NCI-H128 (cell line): ENCODE results near the gene PRKCE.
"Not testable (repeated sequence)": the region's sequence is repeated elsewhere in the genome, so short reads cannot be mapped to it uniquely, and the experiment has no call there.

ENCODE experiments used
- DNase-seq: peaks from one replicate; lab custom pipeline; 2025; ENCODE audit not compliant: unreplicated experiment; lab: John Stamatoyannopoulos, UW

Gene PRKCE

DNA sequence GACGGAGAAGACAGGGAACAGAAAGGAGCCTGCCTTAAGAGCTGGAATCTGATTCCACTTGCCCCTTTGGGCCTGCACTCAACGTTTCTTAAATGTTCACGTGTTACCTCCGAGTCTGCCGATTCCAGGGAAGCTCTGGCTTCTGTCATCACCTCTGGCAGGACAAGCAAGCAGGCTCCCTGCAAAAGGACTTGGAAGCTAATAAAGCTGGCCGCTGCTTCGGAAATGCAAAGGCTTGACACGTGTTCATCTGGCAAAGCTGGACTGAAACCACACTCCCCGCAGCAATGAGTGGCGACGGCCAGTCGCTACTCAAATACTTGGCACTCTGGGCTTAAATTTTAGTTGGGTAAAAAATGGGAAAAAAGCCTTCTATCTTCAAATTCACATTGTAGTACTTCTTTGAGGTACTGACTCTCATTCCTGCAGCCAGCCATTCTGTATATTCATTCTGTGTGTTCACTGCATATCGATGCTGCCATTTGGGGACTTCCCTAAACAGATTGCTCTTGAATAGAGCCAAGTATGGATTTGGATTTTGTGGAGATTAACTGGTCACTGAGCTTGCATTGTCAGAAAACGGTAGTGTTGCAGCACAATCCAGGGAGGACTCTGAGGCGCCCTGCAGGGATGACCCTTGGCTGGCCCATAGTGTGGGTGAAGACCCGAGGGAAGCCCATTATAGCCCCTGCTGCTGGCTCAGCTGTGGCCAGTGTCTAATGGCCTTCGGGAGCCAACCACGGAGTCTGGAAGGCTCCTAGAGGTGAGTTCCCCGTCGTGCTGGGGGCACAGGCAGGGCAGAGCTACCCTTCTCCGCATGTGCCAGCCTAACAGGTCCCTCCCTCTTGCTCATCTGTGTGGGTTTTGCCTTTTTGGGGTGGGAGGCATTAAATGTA, 231.5 kb downstream of the PRKCE start:
- no peak for DNase-seq

DNA sequence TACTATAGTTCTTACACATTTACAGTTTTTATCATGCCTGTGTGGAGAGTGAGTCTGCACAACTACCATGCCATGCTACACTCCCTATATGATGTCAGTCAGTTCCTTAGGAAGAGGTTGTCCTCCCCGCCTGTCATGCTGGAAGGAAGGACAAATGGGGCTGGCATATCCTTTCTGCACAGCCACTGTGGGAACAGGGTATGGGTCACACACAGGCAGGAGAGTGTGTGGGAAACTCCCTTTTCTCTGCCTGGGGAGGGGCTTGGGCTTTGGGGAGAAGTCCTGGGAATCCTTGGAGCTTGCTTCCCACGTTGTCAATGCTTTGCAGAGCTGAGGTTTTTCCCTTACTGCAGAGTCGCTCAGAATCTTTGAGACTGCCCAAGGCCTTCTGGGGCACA, 232.1 kb downstream of the PRKCE start:
- no peak for DNase-seq

DNA sequence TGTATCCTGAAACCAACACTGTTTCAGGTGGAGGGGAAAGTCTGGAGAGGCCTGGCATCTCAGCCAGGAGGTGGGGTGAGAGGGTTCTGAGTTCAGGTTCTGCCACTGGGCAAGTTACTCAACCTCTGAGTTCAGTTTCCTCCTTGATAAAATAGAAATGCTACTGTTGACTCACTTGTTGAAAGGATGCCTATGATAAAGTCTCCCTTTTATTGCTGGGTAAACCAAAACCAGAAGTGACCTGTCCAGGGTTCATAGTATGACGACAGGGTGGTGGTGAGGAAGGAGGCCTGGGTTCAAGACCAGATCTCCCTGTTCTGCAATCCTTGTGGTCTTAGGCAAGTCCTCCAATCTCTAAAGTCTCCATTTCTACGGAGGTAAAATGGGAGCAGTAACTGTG, 232.7 kb downstream of the PRKCE start:
- DNase-seq = no peak

DNA sequence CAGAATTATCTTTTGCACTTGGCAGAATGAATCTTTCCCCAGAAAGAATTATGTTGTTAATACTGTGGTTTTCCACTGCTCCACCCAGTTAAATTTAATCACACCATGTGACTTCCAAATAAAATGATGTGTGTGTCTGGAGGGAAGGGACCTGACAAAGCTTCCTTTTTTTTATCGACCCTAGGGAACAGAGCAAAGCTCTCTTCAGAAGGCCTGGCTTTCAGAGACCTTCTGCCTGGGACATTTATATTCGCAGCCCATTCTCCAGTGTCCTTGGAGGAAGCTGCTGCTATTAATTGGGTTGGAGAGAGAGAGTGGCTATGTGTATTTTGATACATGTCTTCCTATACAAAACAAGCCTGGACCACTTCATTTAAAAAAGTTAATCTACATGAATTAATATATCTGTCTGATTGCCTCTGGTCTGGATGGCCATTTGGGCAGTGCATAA, 233.7 kb downstream of the PRKCE start:
- no peak for DNase-seq

DNA sequence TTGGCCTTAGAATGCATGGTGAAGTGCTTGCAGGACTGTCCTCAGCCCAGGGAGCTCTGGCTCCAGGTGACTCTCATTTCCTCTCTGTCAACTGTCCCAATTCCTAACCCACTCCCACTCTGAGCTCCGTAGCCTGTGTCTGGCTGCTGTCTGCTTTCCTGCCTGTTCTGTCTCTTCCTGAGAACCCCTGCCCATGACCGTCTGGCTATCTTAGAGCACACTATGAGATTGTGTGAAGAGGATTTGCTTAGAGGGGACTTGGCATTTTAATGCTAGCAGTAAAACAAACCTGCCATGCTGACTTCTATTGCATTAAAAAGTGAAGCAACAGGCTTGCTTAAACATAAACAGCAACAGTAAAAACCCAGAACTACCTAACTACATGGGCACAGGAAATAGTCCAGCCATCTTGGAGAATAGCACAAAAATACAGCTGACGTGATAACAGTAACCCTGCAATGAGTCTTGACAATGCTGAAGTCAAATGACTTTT, 234.7 kb downstream of the PRKCE start:
- DNase-seq = no peak

DNA sequence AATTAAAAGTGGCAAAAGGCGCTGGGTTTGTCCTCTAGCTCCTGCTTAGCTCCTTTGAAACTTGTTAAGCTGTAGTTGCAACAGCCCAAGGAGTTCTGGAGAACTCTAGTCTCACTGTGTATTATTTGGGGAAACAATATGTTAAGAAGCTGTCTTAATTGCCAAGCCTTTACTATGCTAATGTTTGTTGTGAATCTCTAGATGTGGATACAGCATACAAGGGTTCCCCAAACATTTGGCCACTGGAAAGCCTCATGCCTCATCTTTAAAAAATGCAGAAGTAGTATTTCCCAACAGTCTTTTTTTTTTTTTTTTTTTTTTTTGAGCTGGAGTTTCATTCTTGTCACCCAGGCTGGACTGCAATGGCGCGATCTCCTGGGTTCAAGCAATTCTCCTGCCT, 236.7 kb downstream of the PRKCE start:
- DNase-seq = no peak

DNA sequence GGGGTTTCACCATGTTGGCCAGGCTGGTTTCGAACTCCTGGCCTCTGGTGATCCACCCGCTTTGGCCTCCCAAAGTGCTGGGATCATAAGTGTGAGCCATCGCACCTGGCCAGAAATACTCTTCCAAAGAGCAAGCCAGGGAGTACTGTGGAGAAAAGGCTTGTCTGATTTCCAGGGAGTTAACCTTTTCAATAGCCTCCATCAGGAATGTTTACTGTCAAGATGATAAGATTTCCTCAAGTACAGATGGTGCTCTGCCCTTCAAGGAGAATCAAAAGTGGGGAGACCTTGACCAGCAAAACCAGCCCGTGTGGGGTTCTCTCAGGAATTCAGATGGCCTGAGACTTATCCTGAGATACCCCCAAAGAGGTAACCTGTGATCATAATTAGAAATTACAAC, 237.2 kb downstream of the PRKCE start:
- no peak for DNase-seq

DNA sequence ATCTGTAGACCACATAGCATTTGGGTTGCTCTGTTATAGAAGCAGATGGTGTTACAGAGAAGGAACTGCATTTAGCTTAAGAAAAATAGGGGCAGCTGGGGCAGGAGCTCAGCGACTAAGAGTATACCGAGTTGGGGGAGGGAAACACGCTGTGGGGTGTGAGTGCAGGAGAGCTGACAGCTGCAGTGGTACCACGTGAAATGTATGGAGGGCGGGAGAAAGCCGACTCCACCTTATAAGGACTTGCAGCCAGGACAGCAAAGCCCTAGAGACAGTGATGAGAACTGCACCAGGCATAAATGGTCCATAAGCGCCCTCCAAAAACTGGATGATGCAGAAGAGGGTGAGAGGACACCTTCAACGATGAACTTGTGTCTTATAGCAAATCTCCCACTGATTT, 237.6 kb downstream of the PRKCE start:
- DNase-seq = peak; percentile 33

DNA sequence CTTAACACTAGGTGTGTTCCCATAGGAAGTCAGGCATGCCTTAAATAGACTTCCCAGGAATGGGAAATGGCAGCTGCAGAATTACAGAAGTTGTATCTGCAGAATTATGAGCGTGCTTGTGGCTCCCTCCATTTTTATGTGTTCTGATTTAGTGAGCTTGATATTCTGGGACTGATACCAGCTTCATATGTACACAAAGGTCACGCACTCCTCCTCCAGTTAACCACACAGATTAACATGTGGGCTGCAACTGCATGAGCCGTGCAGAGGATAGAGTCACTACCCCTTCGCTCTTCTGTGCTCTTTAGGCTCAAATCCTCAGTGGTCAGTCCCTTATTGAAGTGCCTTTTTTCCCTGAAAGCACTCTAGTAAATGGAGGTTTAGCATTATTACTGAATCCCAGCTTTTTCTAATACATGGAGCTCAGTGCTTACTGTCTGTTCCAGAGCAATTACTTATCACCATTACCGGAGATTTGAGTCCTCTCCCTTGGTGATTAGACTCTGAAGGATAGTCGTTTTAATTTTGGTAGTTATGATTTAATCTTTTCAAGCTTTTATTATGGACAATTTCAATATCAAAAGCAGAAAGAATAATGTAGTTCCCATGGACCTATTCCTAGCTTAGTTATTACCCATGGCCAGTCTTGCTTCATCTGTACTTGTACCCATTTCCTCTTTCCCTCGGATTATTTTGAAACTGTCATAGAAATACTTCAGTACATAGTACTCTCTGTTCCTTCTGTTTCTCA, 238.3 kb downstream of the PRKCE start:
- no peak for DNase-seq

DNA sequence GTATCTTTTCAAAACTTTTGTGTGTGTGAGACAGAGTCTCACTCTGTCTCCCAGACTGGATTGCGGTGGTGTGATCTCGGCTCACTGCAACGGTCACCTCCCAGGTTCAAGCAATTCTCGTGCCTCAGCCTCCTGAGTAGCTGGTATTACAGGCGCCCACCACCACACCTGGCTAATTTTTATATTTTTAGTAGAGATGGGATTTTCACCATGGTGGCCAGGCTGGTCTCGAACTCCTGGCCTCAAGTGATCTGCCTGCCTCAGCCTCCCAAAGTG, 238.8 kb downstream of the PRKCE start:
- DNase-seq = not testable (repeated sequence)

DNA sequence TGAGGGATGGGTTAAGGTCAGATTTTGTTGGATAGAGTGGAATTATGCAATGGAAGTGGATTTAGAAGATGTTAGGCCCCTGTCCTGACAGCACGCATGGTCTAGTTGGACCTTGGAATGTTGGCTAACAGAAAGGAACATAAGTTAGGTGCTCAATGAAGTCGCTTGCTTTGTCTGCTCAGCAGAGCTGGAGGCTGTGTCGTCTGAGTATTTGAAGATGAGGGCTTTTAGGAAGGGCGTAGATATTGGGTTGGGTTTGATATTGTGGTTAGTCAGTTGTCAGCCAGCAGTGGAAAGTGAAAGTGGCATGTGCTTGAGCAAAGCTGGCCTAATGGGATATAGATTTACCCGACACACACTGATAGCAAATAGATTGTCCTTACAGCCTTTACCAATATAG, 239.3 kb downstream of the PRKCE start:
- no peak for DNase-seq

DNA sequence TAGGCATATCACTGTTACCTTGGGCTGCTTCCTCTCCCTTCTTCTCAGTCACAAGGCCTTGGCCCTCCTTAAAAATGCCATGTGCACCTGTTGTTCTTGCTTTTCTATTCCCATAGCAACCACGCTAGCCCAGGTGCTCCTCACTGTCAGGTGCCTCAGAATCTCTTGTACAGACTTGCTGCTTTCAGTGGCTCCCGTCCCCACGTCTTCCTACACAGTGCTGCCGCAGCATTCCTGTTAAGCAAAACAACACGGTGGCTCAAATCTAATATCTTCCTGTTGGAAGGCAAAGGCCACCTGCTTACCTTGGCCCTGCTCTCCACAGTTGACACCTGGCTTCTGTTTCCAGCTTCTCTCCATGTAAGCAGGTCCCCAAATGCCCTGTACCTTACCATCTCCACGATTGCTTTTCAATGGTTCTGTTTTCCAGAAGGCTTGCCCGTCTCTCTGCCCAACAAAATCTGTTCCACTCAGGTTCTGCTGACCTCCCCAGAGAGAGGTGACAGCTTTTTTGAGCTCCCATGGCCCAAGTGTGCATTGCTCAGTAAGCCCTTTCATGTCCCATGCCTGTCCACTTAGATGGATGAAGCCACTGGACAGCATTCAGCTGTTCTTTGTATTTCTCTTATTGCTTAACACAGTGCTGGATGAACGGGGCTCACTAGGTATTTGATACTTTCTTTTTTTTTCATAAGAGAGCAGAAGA, 240.4 kb downstream of the PRKCE start:
- DNase-seq = no peak

DNA sequence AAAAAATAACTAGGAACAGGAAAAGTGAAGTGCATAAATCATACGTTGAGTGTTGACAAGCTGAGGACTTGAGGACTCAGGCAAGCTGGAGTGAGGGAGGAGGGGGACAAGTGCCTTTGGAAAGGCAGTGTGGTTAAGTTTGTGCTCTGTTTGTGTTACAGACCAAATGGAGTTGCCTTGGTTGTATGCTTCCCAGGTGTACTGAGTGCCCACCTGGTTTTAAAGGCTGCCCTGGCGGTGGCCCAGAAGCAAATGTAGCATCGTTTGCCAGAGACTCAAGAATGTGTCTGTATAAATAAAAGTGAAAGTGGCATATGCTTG, 240.9 kb downstream of the PRKCE start:
- peak; percentile 78 for DNase-seq

DNA sequence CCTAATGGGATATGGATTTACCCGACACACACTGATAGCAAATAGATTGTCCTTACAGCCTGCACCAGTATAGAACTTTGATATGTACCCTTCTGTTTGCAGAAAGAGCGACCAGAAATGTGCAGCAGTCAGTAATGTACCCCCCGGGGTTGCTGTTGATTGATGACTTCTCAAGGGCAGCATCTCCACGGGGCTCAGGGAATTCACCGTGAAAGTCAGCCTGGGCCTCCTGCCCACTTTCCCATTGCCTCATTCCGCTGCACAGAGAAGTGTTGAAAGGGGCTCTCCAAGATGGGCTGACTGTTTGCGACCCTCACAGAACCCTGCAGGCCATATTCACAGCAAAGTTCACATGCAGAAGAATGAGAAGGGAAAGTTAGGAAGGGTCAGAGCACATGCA, 241.3 kb downstream of the PRKCE start:
- DNase-seq = peak; percentile 78

DNA sequence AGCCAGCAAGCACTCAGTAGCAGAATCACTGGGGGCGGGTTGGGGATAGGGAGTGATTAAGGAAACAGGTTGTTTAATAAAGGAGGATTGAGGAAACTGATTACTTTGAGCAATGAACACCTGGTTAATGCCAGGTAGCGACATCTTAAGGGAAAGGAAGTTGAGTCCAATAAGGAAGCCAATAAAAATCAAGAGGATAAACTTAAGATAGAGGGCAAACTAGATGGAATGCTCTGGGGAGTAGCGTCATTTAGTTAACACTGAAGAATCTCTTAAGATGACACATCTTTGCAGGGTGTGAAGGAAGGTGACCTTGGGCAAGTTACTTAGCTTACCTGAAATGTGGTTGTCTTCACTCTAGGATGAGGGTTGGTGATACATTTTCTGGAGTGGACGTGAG, 242.7 kb downstream of the PRKCE start:
- no peak for DNase-seq

DNA sequence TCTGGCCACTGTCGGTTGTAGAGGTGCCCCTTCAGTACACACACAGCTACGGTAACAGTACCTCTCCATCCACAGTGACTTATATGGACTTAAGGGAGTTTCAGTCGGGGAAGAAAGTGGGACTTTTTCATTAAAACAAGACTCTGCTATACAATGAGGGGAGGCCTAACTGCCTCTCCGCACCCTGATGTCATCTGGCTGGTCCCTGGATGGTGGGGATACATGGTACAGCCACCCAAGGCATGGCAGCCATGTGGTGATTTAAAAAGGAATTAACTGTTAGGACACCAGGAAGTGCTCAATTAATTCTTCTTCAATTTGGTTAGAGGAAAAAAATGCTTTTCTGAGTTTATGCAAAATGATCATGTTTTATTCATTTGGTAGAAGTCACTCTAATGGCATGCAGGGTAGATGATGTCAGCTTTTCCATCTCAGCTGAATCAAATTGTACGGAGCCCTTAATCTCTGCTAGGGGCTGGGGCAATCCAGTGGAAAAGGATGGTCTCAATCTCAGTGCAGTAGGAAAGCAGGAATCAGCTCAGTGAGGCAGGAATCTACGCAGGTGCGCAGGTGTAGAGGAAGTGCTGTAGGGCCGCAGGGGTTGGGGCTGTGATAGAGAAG, 243.9 kb downstream of the PRKCE start:
- DNase-seq = no peak

DNA sequence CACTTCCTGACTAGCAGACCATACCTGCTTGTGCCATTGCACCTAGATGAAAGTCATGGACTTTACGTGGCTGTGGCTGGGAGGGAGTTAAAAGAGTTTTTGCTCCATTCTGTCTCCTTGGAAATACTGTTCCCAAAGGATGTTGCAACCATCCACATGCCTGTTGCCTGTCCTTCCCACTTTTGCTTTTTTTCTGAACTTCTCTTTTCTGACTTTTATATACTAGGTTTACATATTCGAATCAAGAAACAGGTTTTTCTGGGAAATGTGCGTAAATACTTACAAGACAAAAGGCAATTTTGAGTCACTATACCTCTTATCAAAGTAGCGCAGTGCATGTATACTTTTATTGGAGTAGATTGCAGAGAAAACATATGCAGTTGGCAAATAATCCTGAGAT, 244.8 kb downstream of the PRKCE start:
- no peak for DNase-seq

DNA sequence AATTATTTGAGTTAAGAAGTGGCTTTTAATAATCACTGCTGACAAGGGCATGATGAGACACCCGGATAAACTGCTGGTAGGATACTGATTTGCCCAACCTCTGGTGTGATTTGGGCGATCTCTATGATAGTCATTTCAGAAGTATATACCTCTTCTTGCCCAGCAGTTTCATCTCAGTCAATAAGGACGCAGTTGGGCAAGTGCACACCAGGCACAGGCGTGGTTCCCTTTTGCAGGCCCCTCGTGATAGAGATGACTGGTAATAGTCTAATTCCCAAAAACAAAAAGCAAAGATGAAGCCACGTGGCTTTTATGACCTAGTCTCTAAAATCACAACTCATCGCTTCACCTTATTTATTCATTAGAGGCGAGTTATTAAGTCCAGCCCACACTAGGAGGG, 246.4 kb downstream of the PRKCE start:
- DNase-seq = no peak

DNA sequence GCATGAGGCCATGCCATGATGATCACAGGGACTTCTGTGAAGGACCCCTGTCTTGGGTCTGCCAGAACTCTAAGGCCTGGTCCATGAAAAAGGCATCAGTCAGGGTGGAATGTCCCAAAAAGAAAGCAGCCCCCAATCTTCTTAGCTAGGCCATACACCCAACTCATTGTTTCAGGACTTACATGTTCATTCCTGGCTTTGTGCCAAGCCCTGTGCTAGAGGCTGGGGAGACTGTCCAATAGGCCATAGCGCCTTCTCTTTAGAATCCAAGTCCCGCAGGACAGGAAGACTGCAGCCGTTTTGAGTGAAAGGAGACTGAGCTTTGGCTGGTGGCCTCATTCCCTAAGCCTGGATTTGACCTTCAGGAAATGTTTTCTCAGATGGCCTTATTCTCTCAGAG, 247.3 kb downstream of the PRKCE start:
- DNase-seq = no peak

DNA sequence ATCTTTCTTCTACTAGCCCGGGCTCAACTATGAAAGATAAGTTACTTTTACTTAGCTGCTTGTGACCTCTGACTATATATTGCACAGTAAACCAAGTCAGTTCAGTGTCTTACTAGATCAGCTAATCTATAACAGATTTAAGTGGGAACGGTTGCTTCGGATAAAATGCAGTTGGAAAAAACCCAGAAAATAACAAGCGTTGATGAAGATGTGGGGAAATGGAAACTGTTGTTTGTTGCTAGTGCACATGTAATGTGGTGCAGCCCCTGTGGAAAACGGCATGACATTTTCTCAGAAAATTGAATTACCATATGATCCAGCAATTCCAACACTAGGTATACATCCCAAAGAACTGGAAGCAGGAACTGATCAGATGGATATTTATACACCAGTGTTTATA, 248.5 kb downstream of the PRKCE start:
- no peak for DNase-seq

DNA sequence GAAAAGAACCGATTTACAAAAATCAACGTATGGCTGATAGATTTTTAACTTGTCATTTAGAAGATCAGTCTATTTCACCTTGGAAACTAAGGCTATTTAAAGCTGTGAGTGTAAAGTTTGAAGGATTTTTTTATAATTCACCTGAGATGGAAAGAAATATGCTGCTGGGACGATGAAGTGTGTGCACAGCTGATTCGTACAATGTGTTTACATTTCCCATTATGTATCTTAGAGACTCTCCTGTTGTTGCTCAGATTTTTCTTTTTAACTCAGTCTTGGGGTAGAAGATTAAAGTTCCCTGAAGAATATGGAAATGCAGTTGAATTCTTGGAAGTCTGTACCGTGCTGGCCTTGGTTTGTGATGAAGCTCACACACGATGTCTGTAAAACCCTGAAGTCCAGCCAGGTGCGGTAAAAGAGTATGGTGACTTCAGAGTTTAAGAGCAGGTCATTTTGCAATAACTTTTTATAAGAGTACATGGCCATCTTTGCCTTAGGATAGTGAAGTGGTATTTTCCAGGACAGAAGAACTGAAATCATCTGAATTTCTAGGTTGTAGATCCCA, 250.1 kb downstream of the PRKCE start:
- DNase-seq = no peak
